Naive thymus-derived CD4-positive, alpha-beta T cell (primary cell): Measurements from ENCODE around the gene BDKRB2. TPM values are rescaled to one million over a fixed set of nuclear protein-coding genes. Genes with fewer than 3 reads are reported as not detected.

ENCODE experiments used
- ATAC-seq: fragments of 150-1000 bp; cut with Tn5 transposase; 2 replicates; pipeline ENCODE4 v1.10.0; 2021; ENCODE audit warnings: mild to moderate bottlenecking, moderate library complexity
- CTCF ChIA-PET: fragments of 350-600 bp; sonication (Branson Sonifier 250); formaldehyde crosslinking; loops from one replicate; lab custom pipeline; 2021; ENCODE audit warnings: antibody characterized with exemption; lab: Charles Lee
- POLR2A ChIA-PET: fragments of 350-600 bp; sonication (Branson Sonifier 250); formaldehyde crosslinking; loops from one replicate; lab custom pipeline; 2021; ENCODE audit warnings: antibody characterized with exemption, inconsistent platforms; lab: Charles Lee
- DNase-seq, 9 donors: peaks; one replicate each; pipeline versions ENCODE4 v3.0.0 to v3.0.0-alpha.2; 2020 to 2022; ENCODE audit warnings: mixed read lengths in 1 of 9
- H3K27ac ChIP-seq: one replicate; pipeline ENCODE4 v1.7.0; 2013; ENCODE audit warnings: mild to moderate bottlenecking, low read depth, low read length, moderate library complexity
- H3K27me3 ChIP-seq, 2 donors: one replicate each; pipeline ENCODE4 v1.7.0; 2013; ENCODE audit warnings: low read length in 2 of 2, mild to moderate bottlenecking in 2 of 2, moderate library complexity in 2 of 2; ENCODE audit not compliant: control insufficient read depth in 2 of 2, insufficient read depth in 2 of 2
- H3K36me3 ChIP-seq, 3 experiments: 1 replicate in 2 of 3; 2 replicates in 1 of 3; pipeline ENCODE4 v1.7.0; 2013; ENCODE audit warnings: low read length in 3 of 3, mild to moderate bottlenecking in 3 of 3, moderate library complexity in 1 of 3; ENCODE audit not compliant: insufficient read depth in 3 of 3, control insufficient read depth in 2 of 3
- H3K4me1 ChIP-seq, 2 donors: one replicate each; pipeline ENCODE4 v1.7.0; 2013; ENCODE audit warnings: low read length in 2 of 2, mild to moderate bottlenecking in 2 of 2, moderate library complexity in 1 of 2; ENCODE audit not compliant: control insufficient read depth in 2 of 2, insufficient read depth in 2 of 2
- H3K4me3 ChIP-seq: 2 replicates; pipeline ENCODE4 v1.7.0; 2013; ENCODE audit warnings: mild to moderate bottlenecking, low read length
- H3K9me3 ChIP-seq, 3 experiments: 1 replicate in 2 of 3; 2 replicates in 1 of 3; pipeline ENCODE4 v1.7.0; 2013; ENCODE audit warnings: low read length in 3 of 3; ENCODE audit not compliant: control insufficient read depth in 2 of 3
- H3K27ac Mint-ChIP-seq, 9 donors: one replicate each; pipeline ENCODE4 v1.8.0; 2020 to 2022; ENCODE audit warnings: mixed read lengths in 9 of 9, mild to moderate bottlenecking in 8 of 9, moderate library complexity in 5 of 9, inconsistent platforms in 2 of 9
- H3K27me3 Mint-ChIP-seq, 5 donors: one replicate each; pipeline ENCODE4 v1.8.0; 2021 to 2022; ENCODE audit warnings: mixed read lengths in 5 of 5, mild to moderate bottlenecking in 1 of 5
- H3K36me3 Mint-ChIP-seq, 5 donors: one replicate each; pipeline ENCODE4 v1.8.0; 2020 to 2022; ENCODE audit warnings: mixed read lengths in 5 of 5, mild to moderate bottlenecking in 3 of 5, inconsistent platforms in 1 of 5
- H3K4me1 Mint-ChIP-seq, 7 donors: one replicate each; pipeline ENCODE4 v1.8.0; 2020 to 2022; ENCODE audit warnings: mixed read lengths in 7 of 7, mild to moderate bottlenecking in 3 of 7, inconsistent platforms in 1 of 7
- H3K4me3 Mint-ChIP-seq, 10 donors: one replicate each; pipeline ENCODE4 v1.8.0; 2020 to 2022; ENCODE audit warnings: mild to moderate bottlenecking in 10 of 10, mixed read lengths in 10 of 10, moderate library complexity in 6 of 10, inconsistent platforms in 2 of 10
- H3K9me3 Mint-ChIP-seq, 11 donors: one replicate each; pipeline ENCODE4 v1.8.0; 2020 to 2022; ENCODE audit warnings: mixed read lengths in 11 of 11, mild to moderate bottlenecking in 4 of 11, inconsistent platforms in 1 of 11, moderate library complexity in 1 of 11
- intact Hi-C, 2 donors: fragments of 100-400 bp; cut with micrococcal nuclease; formaldehyde crosslinking; loops; one replicate each; pipeline ENCODE4 v1.15.1; 2023
- polyA plus RNA-seq, 2 donors: library from polyadenylated mRNA; unstranded; fragments of 300-500 nt; fragmentation: Illumina TruSeq; gene quantifications; one replicate each; pipeline ENCODE4 v1.2.3, GENCODE V29; 2021
- total RNA-seq, 6 experiments: library from RNA in 5 of 6; stranded (reverse) in 5 of 6; gene quantifications; 1 replicate in 5 of 6; 2 replicates in 1 of 6; pipeline ENCODE4 v1.2.3 and lab custom pipeline; 2021 to 2026

Gene BDKRB2
- total and polyA plus RNA-seq, 7 experiments from 2014 or later: 0.08 TPM; not detected in 6

GRCh38 chr14:96245710-96246538, 41.3 kb downstream of the BDKRB2 start:
- Histone ChIP-seq H3K4me3 (no peak overlapping the region), H3K36me3 (no peaks in the 10 kb centered on the region), H3K9me3 (no peaks in the 10 kb centered on the region), H3K27ac (no peak overlapping the region), H3K27me3 (peaks cover 0 to 3% of the 10 kb centered on the region in 2 donors), H3K4me1 (no peaks in the 10 kb centered on the region)
- Mint-ChIP-seq H3K4me1 (no peaks in the 10 kb centered on the region), H3K27ac (no peak overlapping the region), H3K36me3 (no peaks in the 10 kb centered on the region), H3K9me3 (peaks cover 0 to 3% (median 0%) of the 10 kb centered on the region in 11 donors), H3K4me3 (no peak overlapping the region), H3K27me3 (peaks cover 2 to 23% (median 12%) of the 10 kb centered on the region in 5 donors)
- ChIA-PET POLR2A (no interaction called here), CTCF (no interaction called here)
- no peak for ATAC-seq
- intact Hi-C loops: no loop called here
- no peak for DNase-seq

- peaks cover 2 to 23% (median 13%) of the 10 kb centered on the region in 5 donors for H3K27me3 Mint-ChIP-seq
- CTCF ChIA-PET: no interaction called here
- H3K4me3 ChIP-seq: no peak overlapping the region
- no peaks in the 10 kb centered on the region for H3K4me1 ChIP-seq
- intact Hi-C loops: no loop called here
- no peaks in the 10 kb centered on the region for H3K9me3 ChIP-seq
- H3K36me3 Mint-ChIP-seq: no peaks in the 10 kb centered on the region
- POLR2A ChIA-PET: no interaction called here
- no peak overlapping the region for H3K4me3 Mint-ChIP-seq
- H3K36me3 ChIP-seq: no peaks in the 10 kb centered on the region
- H3K27ac Mint-ChIP-seq: no peak overlapping the region
- DNase-seq (no peak), ATAC-seq (no peak)
- no peak overlapping the region for H3K27ac ChIP-seq
- peaks cover 0 to 3% (median 0%) of the 10 kb centered on the region in 11 donors for H3K9me3 Mint-ChIP-seq
- H3K27me3 ChIP-seq: peaks cover 0 to 3% of the 10 kb centered on the region in 2 donors
- H3K4me1 Mint-ChIP-seq: no peaks in the 10 kb centered on the region
Observed at GRCh38 chr14:96246539-96246847, 41.9 kb downstream of the BDKRB2 start.

GRCh38 chr14:96247031-96247430, 42.4 kb downstream of the BDKRB2 start:
- Histone ChIP-seq H3K27me3 (peaks cover 0 to 3% of the 10 kb centered on the region in 2 donors), H3K4me1 (no peaks in the 10 kb centered on the region), H3K4me3 (no peak overlapping the region), H3K27ac (no peak overlapping the region), H3K36me3 (no peaks in the 10 kb centered on the region), H3K9me3 (no peaks in the 10 kb centered on the region)
- ATAC-seq: no peak
- intact Hi-C loops: no loop called here
- Mint-ChIP-seq H3K4me1 (no peaks in the 10 kb centered on the region), H3K27me3 (peaks cover 2 to 20% (median 19%) of the 10 kb centered on the region in 5 donors), H3K27ac (no peak overlapping the region), H3K9me3 (peaks cover 0 to 1% (median 0%) of the 10 kb centered on the region in 11 donors), H3K36me3 (no peaks in the 10 kb centered on the region), H3K4me3 (no peak overlapping the region)
- no peak for DNase-seq
- CTCF ChIA-PET: no interaction called here
- POLR2A ChIA-PET: no interaction called here

GRCh38 chr14:96249029-96249428, 44.4 kb downstream of the BDKRB2 start:
- Histone ChIP-seq H3K4me1 (no peaks in the 10 kb centered on the region), H3K27me3 (peaks cover 0 to 3% of the 10 kb centered on the region in 2 donors), H3K36me3 (no peaks in the 10 kb centered on the region), H3K9me3 (no peaks in the 10 kb centered on the region), H3K4me3 (no peak overlapping the region), H3K27ac (no peak overlapping the region)
- H3K36me3 Mint-ChIP-seq: no peaks in the 10 kb centered on the region
- POLR2A ChIA-PET: no interaction called here
- DNase-seq: no peak
- H3K27ac Mint-ChIP-seq: no peak overlapping the region
- intact Hi-C loops: no loop called here
- no peak overlapping the region for H3K4me3 Mint-ChIP-seq
- CTCF ChIA-PET: no interaction called here
- no peaks in the 10 kb centered on the region for H3K4me1 Mint-ChIP-seq
- H3K9me3 Mint-ChIP-seq: no peaks in the 10 kb centered on the region
- ATAC-seq: peak; percentile 82
- H3K27me3 Mint-ChIP-seq: peaks cover 2 to 32% (median 27%) of the 10 kb centered on the region in 5 donors

- ATAC-seq: no peak
- H3K36me3 ChIP-seq: no peaks in the 10 kb centered on the region
- H3K27ac ChIP-seq: no peak overlapping the region
- no peaks in the 10 kb centered on the region for H3K4me1 Mint-ChIP-seq
- H3K9me3 Mint-ChIP-seq: no peaks in the 10 kb centered on the region
- no peak for DNase-seq
- no peak overlapping the region for H3K27ac Mint-ChIP-seq
- H3K4me3 ChIP-seq: no peak overlapping the region
- H3K36me3 Mint-ChIP-seq: no peaks in the 10 kb centered on the region
- H3K4me1 ChIP-seq: no peaks in the 10 kb centered on the region
- intact Hi-C loops: no loop called here
- peaks cover 0 to 40% (median 30%) of the 10 kb centered on the region in 5 donors for H3K27me3 Mint-ChIP-seq
- POLR2A ChIA-PET: no interaction called here
- no peaks in the 10 kb centered on the region for H3K9me3 ChIP-seq
- H3K4me3 Mint-ChIP-seq: no peak overlapping the region
- CTCF ChIA-PET: no interaction called here
- no peaks in the 10 kb centered on the region for H3K27me3 ChIP-seq
Observed at GRCh38 chr14:96250485-96250884, 45.8 kb downstream of the BDKRB2 start.

- H3K36me3 Mint-ChIP-seq: no peaks in the 10 kb centered on the region
- intact Hi-C loops: no loop called here
- H3K27me3 Mint-ChIP-seq: peaks cover 2 to 35% (median 25%) of the 10 kb centered on the region in 5 donors
- Histone ChIP-seq H3K36me3 (no peaks in the 10 kb centered on the region), H3K9me3 (no peaks in the 10 kb centered on the region), H3K4me1 (no peaks in the 10 kb centered on the region), H3K27me3 (no peaks in the 10 kb centered on the region), H3K4me3 (no peak overlapping the region), H3K27ac (no peak overlapping the region)
- ChIA-PET CTCF (no interaction called here), POLR2A (no interaction called here)
- H3K9me3 Mint-ChIP-seq: no peaks in the 10 kb centered on the region
- H3K4me3 Mint-ChIP-seq: no peak overlapping the region
- H3K27ac Mint-ChIP-seq: no peak overlapping the region
- ATAC-seq: no peak
- no peaks in the 10 kb centered on the region for H3K4me1 Mint-ChIP-seq
- no peak for DNase-seq
Observed at GRCh38 chr14:96251656-96252155, 47.1 kb downstream of the BDKRB2 start.
